ENCODE measurements around the gene ETV1. TPM values are rescaled to one million over a fixed set of nuclear protein-coding genes. Genes with fewer than 3 reads are reported as not detected.

Gene ETV1
- total and polyA plus RNA-seq, 4 donors, result 12.7 to 85.3 (median 45.1) TPM

GRCh38 chr7:13947535-13947934 is 41.9 kb downstream of the ETV1 start:
- Histone ChIP-seq H3K4me3 (no peak overlapping the region), H3K27ac (ENCODE audit: low read depth in 1 of 2, low read length in 1 of 2) (no peak overlapping the region), H3K36me3 (ENCODE audit: control insufficient read depth in 4 of 4, insufficient read depth in 4 of 4, low read length in 4 of 4) (peaks cover 0 to 6% (median 0%) of the 10 kb centered on the region in 4 donors), H3K27me3 (ENCODE audit: control insufficient read depth in 3 of 3, insufficient read depth in 3 of 3, low read length in 2 of 3) (no peaks in the 10 kb centered on the region), H3K4me1 (ENCODE audit: control insufficient read depth in 5 of 5, insufficient read depth in 5 of 5, low read length in 5 of 5) (peaks cover 0 to 3% (median 0%) of the 10 kb centered on the region in 5 donors), H3K9ac (ENCODE audit: insufficient read depth in 1 of 2, low read length in 2 of 2) (no peak overlapping the region), H3K9me3 (ENCODE audit: control insufficient read depth in 4 of 4, insufficient read depth in 3 of 4, low read length in 3 of 4) (no peaks in the 10 kb centered on the region)
- DNase-seq (no peak), ATAC-seq (ENCODE audit: insufficient read depth, low FRiP score) (no peak)
- 97 to 98% methylated on average over 1 of the region's 1 CpG for WGBS, 2 donors
- TF ChIP-seq CTCF (IDR thresholded peaks at IDR 0.05; ENCODE audit: control extremely low read depth, extremely low read depth), result no peak

GRCh38 chr7:13946181-13946580 is 43.3 kb downstream of the ETV1 start:
- Histone ChIP-seq H3K27me3 (ENCODE audit: control insufficient read depth in 3 of 3, insufficient read depth in 3 of 3, low read length in 2 of 3) (no peaks in the 10 kb centered on the region), H3K27ac (ENCODE audit: low read depth in 1 of 2, low read length in 1 of 2) (no peak overlapping the region), H3K4me3 (no peak overlapping the region), H3K4me1 (ENCODE audit: control insufficient read depth in 5 of 5, insufficient read depth in 5 of 5, low read length in 5 of 5) (peaks cover 0 to 3% (median 0%) of the 10 kb centered on the region in 5 donors), H3K36me3 (ENCODE audit: control insufficient read depth in 4 of 4, insufficient read depth in 4 of 4, low read length in 4 of 4) (peaks cover 0 to 2% (median 0%) of the 10 kb centered on the region in 4 donors), H3K9ac (ENCODE audit: insufficient read depth in 1 of 2, low read length in 2 of 2) (no peak overlapping the region), H3K9me3 (ENCODE audit: control insufficient read depth in 4 of 4, insufficient read depth in 3 of 4, low read length in 3 of 4) (no peaks in the 10 kb centered on the region)
- 53 to 64% methylated on average over 1 of the region's 1 CpG for WGBS, 2 donors
- DNase-seq, result no peak
- no peak for TF ChIP-seq CTCF (IDR thresholded peaks at IDR 0.05; ENCODE audit: control extremely low read depth, extremely low read depth)
- ATAC-seq (ENCODE audit: insufficient read depth, low FRiP score), result peak; percentile 71

- Histone ChIP-seq H3K4me3 (no peak overlapping the region), H3K36me3 (ENCODE audit: control insufficient read depth in 4 of 4, insufficient read depth in 4 of 4, low read length in 4 of 4) (peaks cover 0 to 2% (median 0%) of the 10 kb centered on the region in 4 donors), H3K9ac (ENCODE audit: insufficient read depth in 1 of 2, low read length in 2 of 2) (no peak overlapping the region), H3K27me3 (ENCODE audit: control insufficient read depth in 3 of 3, insufficient read depth in 3 of 3, low read length in 2 of 3) (no peaks in the 10 kb centered on the region), H3K27ac (ENCODE audit: low read depth in 1 of 2, low read length in 1 of 2) (peak overlapping the region in 1 of 2 donors; percentile 24), H3K9me3 (ENCODE audit: control insufficient read depth in 4 of 4, insufficient read depth in 3 of 4, low read length in 3 of 4) (no peaks in the 10 kb centered on the region), H3K4me1 (ENCODE audit: control insufficient read depth in 5 of 5, insufficient read depth in 5 of 5, low read length in 5 of 5) (peaks cover 0 to 3% (median 0%) of the 10 kb centered on the region in 5 donors)
- WGBS, 2 donors, result 57 to 77% methylated on average over 7 of the region's 7 CpGs
- ATAC-seq (ENCODE audit: insufficient read depth, low FRiP score), result peak; percentile 73
- DNase-seq, result peak in 1 of 3 donors; percentile 49
- TF ChIP-seq CTCF (IDR thresholded peaks at IDR 0.05; ENCODE audit: control extremely low read depth, extremely low read depth), result no peak
These were observed 43.8 kb downstream of the ETV1 start for GRCh38 chr7:13945670-13946069.

- Histone ChIP-seq H3K9me3 (ENCODE audit: control insufficient read depth in 4 of 4, insufficient read depth in 3 of 4, low read length in 3 of 4) (no peaks in the 10 kb centered on the region), H3K4me1 (ENCODE audit: control insufficient read depth in 5 of 5, insufficient read depth in 5 of 5, low read length in 5 of 5) (no peaks in the 10 kb centered on the region), H3K27me3 (ENCODE audit: control insufficient read depth in 3 of 3, insufficient read depth in 3 of 3, low read length in 2 of 3) (no peaks in the 10 kb centered on the region), H3K27ac (ENCODE audit: low read depth in 1 of 2, low read length in 1 of 2) (peak overlapping the region in 1 of 2 donors; percentile 74), H3K36me3 (ENCODE audit: control insufficient read depth in 4 of 4, insufficient read depth in 4 of 4, low read length in 4 of 4) (peaks cover 7 to 16% (median 14%) of the 10 kb centered on the region in 4 donors), H3K9ac (ENCODE audit: insufficient read depth in 1 of 2, low read length in 2 of 2) (no peak overlapping the region), H3K4me3 (no peak overlapping the region)
- WGBS, 2 donors, result 77 to 90% methylated on average over 5 of the region's 5 CpGs
- DNase-seq (no peak), ATAC-seq (ENCODE audit: insufficient read depth, low FRiP score) (no peak)
- no peak for TF ChIP-seq CTCF (IDR thresholded peaks at IDR 0.05; ENCODE audit: control extremely low read depth, extremely low read depth)
These were observed 55.9 kb downstream of the ETV1 start for GRCh38 chr7:13933536-13933935.
